MCF 10A (cell line): ENCODE measurements around the gene TMEM204. TPM values are rescaled to one million over a fixed set of nuclear protein-coding genes. Genes with fewer than 3 reads are reported as not detected.

Experiments used
- BruUV-seq: library from RNA; stranded (reverse); fragments of 400-500 nt; replicated peaks from 2 replicates; lab custom pipeline; 2021; lab: Mats Ljungman, UMichigan
- CTCF ChIA-PET: fragments of 300-600 bp; sonication (Branson Sonifier 250); formaldehyde crosslinking; extraction: SDS; loops from one replicate; lab custom pipeline; 2021; ENCODE audit warnings: antibody characterized with exemption, inconsistent platforms; lab: Yijun Ruan, JAX
- POLR2A ChIA-PET: fragments of 300-600, 350-650 bp; sonication (Branson Sonifier 250); formaldehyde crosslinking; extraction: SDS; loops from one replicate; lab custom pipeline; 2020; ENCODE audit warnings: antibody characterized with exemption, inconsistent platforms; lab: Yijun Ruan, JAX
- DNase-seq: peaks from one replicate; pipeline ENCODE4 v3.0.0-alpha.2; 2018; ENCODE audit not compliant: unreplicated experiment
- H3K27ac Mint-ChIP-seq: one replicate; pipeline ENCODE4 v1.8.0; 2022; ENCODE audit warnings: mild to moderate bottlenecking, low read depth, mixed read lengths; ENCODE audit not compliant: unreplicated experiment
- H3K27me3 Mint-ChIP-seq: one replicate; pipeline ENCODE4 v1.8.0; 2022; ENCODE audit warnings: mixed read lengths; ENCODE audit not compliant: insufficient read depth, unreplicated experiment
- H3K36me3 Mint-ChIP-seq: one replicate; pipeline ENCODE4 v1.8.0; 2022; ENCODE audit warnings: mild to moderate bottlenecking, moderate library complexity, mixed read lengths; ENCODE audit not compliant: insufficient read depth, unreplicated experiment
- H3K4me1 Mint-ChIP-seq: one replicate; pipeline ENCODE4 v1.8.0; 2022; ENCODE audit warnings: mixed read lengths; ENCODE audit not compliant: insufficient read depth, unreplicated experiment
- H3K4me3 Mint-ChIP-seq: one replicate; pipeline ENCODE4 v1.8.0; 2022; ENCODE audit warnings: mild to moderate bottlenecking, moderate library complexity, mixed read lengths; ENCODE audit not compliant: unreplicated experiment
- H3K9me3 Mint-ChIP-seq: one replicate; pipeline ENCODE4 v1.8.0; 2022; ENCODE audit warnings: mixed read lengths; ENCODE audit not compliant: unreplicated experiment
- intact Hi-C: fragments of 100-400 bp; cut with micrococcal nuclease; formaldehyde crosslinking; loops from 2 replicates; pipeline ENCODE4 v1.14.1; 2022
- total RNA-seq: library from RNA; stranded (reverse); gene quantifications from 2 replicates; pipeline ENCODE4 v1.2.3, GENCODE V29; 2022
- TF ChIP-seq, protein P1 (sequence below): fragments of 200-600 bp; IDR thresholded peaks from one replicate; pipeline ENCODE4 v1.8.0; 2022; ENCODE audit warnings: antibody characterized with exemption, mild to moderate bottlenecking; ENCODE audit not compliant: unreplicated experiment

TMEM204 gene
- total RNA-seq, 1 experiment from 2014 or later, result not detected

DNA sequence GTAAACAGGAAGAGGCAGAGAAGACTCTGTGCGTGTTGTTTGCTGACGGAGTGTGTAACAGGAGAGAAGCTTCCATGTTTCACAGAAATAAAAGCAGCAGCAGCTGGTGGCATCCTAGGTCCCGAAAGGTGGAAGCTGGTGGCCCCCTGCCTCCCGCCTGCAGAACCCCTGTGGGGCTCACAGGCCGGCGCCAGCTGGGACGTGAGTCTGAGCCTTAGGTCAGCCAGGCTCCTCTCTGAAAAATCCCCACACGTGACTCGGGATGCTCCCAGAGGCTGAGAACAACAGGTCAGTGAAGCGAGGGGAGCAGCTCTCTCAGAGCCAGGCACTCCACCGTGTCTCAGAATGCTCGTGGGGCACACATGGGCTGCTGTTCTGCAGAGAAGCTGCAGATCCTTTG is 27.4 kb downstream of the TMEM204 start:
- DNase-seq, result no peak
- TF ChIP-seq, protein P1, sequence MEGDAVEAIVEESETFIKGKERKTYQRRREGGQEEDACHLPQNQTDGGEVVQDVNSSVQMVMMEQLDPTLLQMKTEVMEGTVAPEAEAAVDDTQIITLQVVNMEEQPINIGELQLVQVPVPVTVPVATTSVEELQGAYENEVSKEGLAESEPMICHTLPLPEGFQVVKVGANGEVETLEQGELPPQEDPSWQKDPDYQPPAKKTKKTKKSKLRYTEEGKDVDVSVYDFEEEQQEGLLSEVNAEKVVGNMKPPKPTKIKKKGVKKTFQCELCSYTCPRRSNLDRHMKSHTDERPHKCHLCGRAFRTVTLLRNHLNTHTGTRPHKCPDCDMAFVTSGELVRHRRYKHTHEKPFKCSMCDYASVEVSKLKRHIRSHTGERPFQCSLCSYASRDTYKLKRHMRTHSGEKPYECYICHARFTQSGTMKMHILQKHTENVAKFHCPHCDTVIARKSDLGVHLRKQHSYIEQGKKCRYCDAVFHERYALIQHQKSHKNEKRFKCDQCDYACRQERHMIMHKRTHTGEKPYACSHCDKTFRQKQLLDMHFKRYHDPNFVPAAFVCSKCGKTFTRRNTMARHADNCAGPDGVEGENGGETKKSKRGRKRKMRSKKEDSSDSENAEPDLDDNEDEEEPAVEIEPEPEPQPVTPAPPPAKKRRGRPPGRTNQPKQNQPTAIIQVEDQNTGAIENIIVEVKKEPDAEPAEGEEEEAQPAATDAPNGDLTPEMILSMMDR, result no peak
- CTCF ChIA-PET, result no interaction called here
- H3K27me3 Mint-ChIP-seq, result no peaks in the 10 kb centered on the region
- H3K9me3 Mint-ChIP-seq, result no peaks in the 10 kb centered on the region
- no TSS peak for BruUV-seq
- H3K4me3 Mint-ChIP-seq, result no peak overlapping the region
- H3K27ac Mint-ChIP-seq, result no peak overlapping the region
- POLR2A ChIA-PET, result no interaction called here
- peaks cover 46% of the 10 kb centered on the region for H3K36me3 Mint-ChIP-seq
- H3K4me1 Mint-ChIP-seq, result no peaks in the 10 kb centered on the region
- intact Hi-C loops, result no loop called here

DNA sequence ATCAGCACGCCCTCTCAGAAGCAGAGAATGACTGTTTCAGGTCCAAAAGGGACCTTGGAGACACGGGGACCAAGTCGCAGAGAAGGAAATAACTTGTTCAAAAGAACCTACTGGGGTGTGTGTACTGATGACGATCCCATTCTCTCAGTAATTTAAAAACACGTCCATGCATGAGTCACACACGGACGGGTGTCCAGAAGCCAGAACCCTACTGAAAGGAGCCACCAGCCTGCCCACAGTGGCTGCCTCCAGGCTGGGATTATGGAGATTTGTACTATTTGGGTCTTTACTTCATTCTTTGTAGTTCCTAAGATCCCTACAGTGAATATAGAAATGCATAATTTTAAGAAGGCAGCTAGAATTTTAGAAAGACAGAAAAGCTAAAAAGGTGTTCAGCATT is 27.8 kb downstream of the TMEM204 start:
- Mint-ChIP-seq H3K4me3 (no peak overlapping the region), H3K27me3 (no peaks in the 10 kb centered on the region), H3K36me3 (peaks cover 43% of the 10 kb centered on the region), H3K9me3 (no peaks in the 10 kb centered on the region), H3K27ac (no peak overlapping the region), H3K4me1 (no peaks in the 10 kb centered on the region)
- TF ChIP-seq, protein P1, result no peak
- intact Hi-C loops, result no loop called here
- POLR2A ChIA-PET, result no interaction called here
- CTCF ChIA-PET, result no interaction called here
- DNase-seq, result no peak
- BruUV-seq, result no TSS peak

DNA sequence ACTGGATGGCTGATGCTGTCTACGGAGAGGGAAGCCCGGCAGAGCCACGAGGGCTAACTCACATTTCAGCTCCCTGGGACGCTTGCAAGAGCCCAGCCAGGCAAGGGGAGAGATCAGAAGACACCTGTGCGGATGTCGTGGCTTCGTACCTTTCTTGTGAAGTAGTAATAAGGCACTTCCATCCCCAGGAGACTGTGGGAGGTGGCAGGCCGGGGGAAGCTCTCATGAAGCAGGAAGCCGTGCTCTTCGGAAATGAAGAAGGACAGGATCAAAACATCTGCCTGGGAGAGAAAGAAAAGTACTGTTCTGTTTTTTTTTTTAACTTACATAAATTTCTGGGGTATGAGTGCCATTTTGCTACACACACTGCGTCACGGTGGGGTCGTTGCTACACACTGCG is 28.4 kb downstream of the TMEM204 start:
- peaks cover 38% of the 10 kb centered on the region for H3K36me3 Mint-ChIP-seq
- H3K27me3 Mint-ChIP-seq, result no peaks in the 10 kb centered on the region
- H3K4me1 Mint-ChIP-seq, result no peaks in the 10 kb centered on the region
- TF ChIP-seq, protein P1, result no peak
- intact Hi-C loops, result no loop called here
- no TSS peak for BruUV-seq
- no peak overlapping the region for H3K4me3 Mint-ChIP-seq
- POLR2A ChIA-PET, result no interaction called here
- no peak overlapping the region for H3K27ac Mint-ChIP-seq
- DNase-seq, result no peak
- CTCF ChIA-PET, result no interaction called here
- H3K9me3 Mint-ChIP-seq, result no peaks in the 10 kb centered on the region

DNA sequence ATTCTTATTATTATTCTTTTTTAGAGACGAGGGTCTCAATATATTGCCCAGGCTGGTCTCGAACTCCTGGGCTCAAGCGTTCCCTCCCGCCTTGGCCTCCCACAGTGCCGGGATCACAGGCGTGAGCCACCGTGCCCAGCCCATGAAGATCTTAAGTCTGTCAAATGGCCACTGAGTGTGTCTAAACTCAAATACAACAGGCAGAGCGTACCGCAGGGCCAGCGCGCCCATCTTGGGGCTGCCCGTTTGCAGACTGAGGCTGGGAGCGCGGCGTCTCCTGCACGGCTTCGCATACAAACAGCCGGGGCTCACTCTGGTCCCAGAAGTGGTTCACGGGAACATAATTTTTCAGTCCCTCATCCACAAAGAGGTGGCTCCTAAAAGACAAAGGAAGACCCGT is 30.3 kb downstream of the TMEM204 start:
- no peaks in the 10 kb centered on the region for H3K27me3 Mint-ChIP-seq
- ChIA-PET POLR2A (no interaction called here), CTCF (no interaction called here)
- H3K36me3 Mint-ChIP-seq, result peaks cover 25% of the 10 kb centered on the region
- H3K9me3 Mint-ChIP-seq, result no peaks in the 10 kb centered on the region
- no TSS peak for BruUV-seq
- H3K27ac Mint-ChIP-seq, result no peak overlapping the region
- H3K4me3 Mint-ChIP-seq, result no peak overlapping the region
- intact Hi-C loops, result no loop called here
- no peaks in the 10 kb centered on the region for H3K4me1 Mint-ChIP-seq
- no peak for DNase-seq
- TF ChIP-seq, protein P1, result no peak
